HG03159 (cell line): ENCODE measurements around the gene JAK1.
"Not testable (repeated sequence)": the region's sequence is repeated elsewhere in the genome, so short reads cannot be mapped to it uniquely, and the experiment has no call there.

Source experiments
- ATAC-seq: cut with Tn5 transposase; IDR thresholded peaks from one replicate; pipeline ENCODE4 v1.9.1; 2021; ENCODE audit warnings: mild to moderate bottlenecking, moderate library complexity; ENCODE audit not compliant: unreplicated experiment

Gene JAK1

DNA sequence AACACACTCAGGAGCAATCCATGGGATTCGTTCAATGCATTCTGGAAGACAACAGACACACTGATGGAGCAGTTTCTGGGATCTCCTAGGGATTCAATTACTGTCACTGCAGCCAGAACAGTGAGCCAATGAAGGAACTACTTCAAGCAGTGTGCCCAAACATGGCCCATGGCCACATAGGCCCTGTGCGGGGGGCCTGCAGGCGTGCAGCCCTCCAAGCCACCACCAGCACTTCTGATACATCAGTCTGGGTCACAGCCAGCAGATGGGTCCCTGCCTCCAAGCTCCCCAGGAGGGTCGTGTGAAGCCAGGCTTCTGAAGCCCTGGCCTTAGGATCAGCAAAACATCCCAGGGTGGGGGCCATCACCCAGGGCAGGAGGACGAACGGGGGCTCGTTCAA, 122.2 kb downstream of the JAK1 start:
- no peak for ATAC-seq

DNA sequence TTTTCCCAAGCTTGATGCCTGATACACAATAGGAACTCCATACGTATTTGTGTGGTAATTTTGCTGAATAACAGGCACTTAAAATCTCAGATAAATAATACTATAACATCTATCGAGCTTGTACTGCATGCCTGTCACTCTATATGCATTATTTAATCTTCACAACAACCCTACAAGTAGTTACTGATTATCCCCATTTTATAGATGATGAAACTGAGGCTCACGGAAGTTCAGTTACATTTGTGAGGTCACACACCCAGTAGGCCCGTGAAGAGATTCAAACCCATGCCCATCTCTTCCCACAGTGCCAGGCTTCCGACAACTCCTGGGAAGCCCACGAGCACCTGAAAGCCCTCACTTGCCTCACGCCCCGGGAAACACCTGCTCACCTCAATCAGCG, 122.7 kb downstream of the JAK1 start:
- ATAC-seq, result no peak

DNA sequence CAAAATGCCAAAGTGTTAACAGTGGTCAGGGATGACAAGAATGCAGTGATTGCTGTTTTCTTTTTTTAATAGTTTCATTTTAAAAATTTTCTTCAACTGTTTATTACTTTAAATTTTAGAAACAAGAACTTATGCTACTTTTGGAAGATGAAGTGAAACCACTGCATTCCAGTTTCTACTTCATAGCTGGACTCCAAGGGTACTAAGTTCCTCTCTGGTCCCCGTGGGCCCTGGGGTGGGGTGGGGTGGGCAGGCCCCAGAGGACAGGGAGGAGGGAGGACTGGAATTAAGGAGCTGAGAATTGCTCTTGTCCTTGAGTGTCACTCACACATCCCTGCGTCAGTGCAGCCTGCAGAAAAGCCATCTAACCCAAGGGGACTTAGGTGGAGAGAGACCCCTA, 124.1 kb downstream of the JAK1 start:
- no peak for ATAC-seq

DNA sequence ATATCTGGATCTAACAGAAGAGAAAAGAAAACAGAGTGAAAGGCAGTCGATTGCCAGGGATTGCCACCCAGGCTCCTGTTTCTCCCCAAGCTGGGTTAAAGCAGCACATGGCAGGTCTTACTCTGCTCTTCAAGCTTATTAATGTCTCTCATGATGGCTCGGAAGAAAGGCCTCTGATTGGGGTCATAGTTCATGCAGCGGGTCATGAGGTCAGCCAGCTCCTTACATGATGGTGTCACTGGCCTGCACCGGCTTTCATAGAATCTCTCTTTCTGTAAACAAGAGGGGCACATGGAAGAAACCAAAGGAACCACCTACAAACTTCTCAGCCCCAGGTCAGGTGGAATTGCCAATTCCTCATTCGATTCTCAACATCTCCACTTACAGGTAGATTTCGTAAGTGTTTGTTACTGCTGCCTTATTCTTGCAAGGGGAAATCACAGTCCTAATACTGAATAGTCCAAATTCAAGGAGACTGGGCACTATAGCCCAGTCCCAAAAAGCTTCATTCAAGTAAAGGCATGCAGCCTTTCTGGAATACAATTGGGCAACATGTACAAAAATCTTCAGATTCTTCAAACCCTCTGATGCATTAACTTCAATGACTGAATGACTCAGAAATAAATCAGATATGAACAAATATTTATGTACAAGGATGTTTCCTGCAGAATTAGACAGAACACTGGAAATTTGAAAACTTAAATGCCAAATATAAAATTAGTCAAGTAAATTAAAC, 124.9 kb downstream of the JAK1 start:
- no peak for ATAC-seq

DNA sequence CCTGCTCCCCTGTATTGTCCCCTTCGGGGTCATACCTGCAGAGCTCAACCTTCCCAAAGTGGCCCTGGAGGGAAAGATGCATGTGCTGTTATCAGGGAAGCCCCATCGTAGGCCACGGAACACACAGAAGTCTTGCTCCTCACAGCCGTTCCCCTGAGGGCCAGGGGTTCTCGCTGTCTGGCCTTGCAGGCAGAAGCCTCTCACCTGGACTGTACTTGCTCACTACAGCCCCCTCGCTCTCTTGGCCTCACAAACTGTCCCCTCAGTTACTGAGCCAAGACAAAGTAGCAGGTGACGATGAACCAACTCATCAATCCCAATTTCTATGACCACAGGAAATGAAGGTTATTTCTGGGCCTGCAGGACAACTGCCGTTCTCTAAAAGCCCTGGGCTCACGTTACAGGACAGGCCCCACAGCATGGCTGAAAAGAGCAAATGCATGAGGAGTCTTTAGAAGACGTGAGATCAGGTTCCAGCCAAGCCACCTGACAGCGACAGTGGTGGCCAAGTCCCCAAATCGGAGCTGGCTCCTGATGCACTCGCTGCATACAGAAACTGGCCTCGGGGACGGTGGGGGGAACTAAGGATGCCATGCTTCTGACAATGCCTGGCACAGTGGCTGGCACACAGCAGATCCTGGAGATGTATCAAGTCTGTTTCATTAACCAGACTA, 126.5 kb downstream of the JAK1 start:
- no peak for ATAC-seq

DNA sequence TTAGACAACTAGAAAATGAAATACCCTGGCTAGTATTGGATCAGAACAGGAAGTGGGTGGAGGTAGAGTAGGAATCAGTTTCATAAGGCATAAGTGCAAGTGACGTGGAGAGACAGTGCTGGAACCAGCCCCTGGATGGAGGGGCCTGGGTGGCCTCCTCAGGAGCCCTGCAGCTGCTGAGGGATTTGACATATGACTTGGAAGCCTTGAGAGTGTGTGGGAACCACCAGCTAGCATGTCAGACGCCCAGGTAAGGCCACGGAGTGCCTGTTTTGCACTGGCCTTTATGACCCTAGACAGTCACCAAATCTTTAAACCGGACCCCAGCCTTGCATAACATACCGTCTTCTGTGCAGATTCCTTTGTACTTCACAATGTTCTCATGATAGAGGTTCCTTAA, 127.1 kb downstream of the JAK1 start:
- no peak for ATAC-seq

DNA sequence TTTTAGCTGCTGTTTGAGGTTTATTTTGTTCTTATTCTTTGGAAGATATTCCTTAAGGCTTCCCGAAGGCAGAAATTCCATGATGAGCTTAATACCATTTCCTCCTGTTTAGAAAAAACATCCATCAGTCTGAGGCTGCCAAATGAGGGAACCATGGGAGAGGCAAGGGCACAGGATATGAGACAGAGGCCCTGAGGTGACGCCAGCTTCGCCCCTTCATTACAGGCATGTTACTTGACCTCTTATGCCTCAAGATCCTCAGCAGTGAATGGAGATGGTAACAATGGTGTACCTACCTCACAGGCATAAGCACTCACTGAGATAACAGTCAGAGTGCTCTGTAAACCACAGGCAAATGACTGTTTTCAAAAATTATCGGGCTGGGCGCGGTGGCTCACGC, 127.9 kb downstream of the JAK1 start:
- no peak for ATAC-seq

DNA sequence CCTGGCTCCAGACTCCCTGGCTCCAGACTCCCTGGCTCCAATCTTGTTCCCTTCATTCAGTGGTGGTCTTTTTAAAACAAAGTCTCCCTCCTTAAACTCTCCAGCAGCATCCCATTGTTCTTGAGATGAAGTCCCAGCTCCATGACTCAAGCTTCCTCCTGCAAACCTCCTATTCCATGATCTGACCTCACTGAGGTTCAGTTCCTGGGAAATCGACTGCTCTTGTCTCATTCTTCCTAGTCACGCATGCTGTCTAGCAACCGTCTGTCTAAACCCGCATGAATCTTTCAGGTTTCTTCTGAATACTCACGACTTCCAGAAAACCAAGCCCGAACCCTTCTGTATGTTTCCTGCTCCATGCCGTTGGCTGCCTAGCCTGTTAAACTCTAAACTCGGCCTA, 129.5 kb downstream of the JAK1 start:
- no peak for ATAC-seq

DNA sequence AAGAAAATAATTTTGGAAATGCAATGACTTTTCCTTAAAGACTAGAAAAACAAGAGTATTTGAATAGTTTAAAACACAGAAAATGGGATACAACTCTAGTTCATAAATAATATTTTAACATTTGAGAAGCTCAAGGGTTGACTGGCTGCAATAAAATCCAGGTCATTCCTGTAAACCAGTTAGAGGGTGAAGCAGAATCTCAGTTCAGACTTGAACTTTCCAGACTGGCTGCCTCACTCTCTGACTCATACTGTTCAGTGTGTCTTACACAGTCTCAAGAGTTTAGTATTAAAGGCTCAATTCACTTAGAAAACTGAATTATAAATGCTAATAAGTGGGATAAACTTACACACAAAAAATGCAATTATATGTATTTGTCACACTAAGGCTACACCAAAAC, 131.6 kb downstream of the JAK1 start:
- ATAC-seq, result no peak

DNA sequence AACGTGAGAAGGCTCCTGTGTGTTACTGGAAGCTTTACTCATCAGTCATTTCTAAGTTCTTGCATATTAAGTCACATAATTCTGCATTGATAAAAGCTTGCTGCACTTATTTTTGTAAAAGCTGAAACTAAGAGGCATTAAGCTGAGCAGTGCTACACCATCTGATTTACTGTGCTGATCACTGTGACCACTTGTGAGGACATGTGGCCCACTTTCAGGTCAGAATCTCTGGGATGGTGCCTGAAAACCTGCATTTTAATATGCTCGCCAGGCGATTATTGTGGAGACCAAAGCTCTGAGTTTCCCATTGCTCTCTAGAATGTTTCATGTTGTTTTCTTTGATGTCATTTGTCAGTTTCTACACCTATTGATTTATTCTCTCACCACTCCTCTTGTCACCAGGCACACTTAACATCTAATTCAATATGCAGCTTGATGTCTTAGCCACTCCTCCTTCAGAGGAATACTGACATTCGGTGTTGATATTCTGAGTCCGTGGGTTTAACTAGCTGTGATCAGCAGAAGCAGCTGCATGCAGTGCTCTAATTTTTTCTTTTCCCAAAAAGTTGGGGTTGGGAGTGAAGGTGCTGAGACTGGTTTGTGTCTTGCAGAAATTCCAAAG, 136.2 kb downstream of the JAK1 start:
- ATAC-seq, result no peak

DNA sequence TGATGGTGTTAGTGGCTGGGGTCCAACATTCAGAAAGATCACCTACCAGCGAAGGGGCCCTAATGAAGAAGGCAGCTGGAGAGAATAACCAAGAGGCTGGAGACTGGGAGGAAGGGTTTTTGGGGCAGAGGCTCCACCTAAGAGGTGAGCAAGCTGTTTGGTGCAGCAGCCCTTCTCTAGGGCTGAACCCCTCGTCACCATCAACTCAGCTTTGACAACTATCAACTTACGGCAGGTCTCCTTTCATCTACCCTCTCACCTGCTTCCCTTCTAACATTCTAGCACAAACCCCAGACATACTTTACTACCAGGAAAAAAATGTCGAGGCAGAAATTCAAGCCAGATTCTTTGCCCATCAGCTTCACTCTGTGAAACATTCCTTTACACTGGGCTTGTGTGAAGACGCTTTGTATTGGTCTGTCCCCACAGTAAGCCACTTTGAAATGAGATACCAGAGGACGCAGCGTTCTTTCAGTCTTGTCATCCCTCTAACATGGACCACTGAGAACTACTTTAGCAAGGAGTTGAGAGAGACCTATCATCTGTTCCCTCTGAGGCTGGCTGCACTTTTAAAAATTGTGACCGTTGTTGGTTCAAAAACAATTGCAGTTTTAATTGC, 136.8 kb downstream of the JAK1 start:
- no peak for ATAC-seq

DNA sequence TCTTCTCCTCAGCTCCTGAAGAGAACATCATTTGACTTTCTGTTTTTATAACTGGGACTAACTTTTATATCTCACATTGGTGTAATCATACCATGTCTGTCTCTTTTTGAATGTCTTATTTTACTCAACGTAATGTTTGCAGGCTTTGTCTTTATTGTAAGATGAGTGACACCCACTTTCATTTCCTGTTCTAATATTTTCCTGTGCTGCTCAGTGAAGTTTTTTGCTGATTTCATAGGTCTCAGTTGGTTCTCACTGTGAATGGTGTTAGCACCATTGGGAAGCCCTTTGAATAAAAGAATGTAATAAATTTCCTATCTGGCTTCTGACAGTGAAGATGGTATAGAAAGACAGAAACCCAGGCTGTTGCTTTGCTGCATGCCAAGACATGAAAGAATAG, 137.5 kb downstream of the JAK1 start:
- ATAC-seq, result no peak

DNA sequence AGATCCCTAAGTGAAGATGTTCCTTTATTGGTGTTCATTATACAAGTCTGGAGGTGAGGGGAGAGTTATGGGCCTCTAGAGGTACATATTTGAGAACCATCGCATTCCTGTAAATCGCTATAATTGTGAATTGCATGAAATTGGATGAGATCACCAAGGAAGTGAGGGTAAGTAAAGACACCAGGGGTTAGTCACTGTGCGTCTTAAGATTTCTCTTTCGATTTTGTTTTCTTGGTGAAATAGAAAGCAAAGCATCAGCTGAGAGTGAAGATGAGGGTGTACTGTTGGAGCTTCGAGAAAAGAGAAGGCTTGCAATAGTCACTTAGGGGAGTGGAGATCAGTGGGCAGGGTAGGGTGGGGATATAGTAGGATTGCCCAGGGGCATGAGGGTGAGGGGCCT, 139.4 kb downstream of the JAK1 start:
- no peak for ATAC-seq

DNA sequence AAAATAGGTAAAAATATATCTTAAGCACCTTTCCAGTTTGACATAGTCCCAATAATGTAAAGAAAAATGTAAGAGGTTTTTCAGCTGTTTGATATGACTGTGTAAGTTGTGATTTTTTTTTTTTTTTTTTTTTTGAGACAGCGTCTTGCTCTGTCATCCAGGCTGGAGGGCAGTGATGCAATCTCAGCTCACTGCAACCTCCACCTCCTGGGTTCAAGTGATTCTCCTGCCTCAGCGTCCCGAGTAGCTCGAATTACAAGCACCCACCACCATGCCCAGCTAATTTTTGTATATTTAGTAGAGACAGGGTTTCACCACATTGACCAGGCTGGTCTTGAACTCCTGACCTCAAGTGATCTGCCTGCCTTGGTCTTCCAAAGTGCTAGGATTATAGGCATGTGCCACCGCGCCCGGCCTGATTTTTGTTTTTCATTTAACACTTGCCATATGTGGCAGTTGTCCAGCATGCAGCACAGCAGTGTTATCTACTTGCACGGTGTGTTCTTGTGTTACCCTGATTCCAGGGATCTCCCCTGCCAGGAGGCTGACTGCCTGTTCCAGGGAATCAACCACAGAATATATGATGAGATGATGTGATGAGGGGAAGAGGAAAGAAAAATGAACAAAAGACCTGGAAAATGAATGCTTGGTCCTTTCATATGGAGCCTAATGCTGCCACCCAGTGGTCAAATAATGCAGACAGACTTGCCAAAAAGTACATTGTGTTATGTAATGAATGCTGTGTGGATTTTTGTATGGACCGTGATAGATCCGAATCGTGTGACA, 142.5 kb downstream of the JAK1 start:
- ATAC-seq, result peak; percentile 73

DNA sequence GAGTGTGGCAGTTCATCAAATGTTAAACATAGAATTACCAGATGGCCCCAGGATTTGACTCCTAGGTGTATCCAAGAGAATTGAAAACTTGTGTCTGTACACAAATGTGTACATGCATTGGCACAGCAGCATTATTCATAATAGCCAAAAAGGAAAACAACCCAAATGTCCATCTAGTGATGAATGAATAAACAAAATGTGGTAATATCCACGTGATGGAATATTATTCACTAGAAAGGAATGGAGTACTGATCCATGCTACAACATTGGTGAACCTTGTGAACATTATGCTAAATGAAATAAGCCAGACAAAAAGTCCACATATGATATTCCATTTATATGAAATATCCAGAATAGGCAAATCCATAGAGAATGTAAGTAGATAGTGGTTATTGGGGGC, 143.7 kb downstream of the JAK1 start:
- no peak for ATAC-seq

DNA sequence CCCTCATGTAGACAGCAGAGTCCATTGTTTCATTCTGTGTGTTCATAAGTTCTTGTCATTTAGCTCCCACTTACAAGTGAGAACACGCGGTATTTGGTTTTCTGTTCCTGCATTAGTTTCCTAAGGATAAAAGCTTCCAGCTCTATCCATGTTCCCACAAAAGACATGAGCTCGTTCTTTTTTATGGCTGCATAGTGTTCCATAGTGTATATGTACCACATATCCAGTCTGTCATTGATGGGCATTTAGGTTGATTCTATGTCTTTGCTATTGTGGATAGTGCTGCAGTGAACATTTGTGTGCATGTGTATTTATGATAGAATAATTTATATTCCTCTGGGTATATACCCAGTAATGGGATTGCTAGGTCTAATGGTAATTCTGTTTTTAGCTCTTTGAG, 145.8 kb downstream of the JAK1 start:
- not testable (repeated sequence) for ATAC-seq

DNA sequence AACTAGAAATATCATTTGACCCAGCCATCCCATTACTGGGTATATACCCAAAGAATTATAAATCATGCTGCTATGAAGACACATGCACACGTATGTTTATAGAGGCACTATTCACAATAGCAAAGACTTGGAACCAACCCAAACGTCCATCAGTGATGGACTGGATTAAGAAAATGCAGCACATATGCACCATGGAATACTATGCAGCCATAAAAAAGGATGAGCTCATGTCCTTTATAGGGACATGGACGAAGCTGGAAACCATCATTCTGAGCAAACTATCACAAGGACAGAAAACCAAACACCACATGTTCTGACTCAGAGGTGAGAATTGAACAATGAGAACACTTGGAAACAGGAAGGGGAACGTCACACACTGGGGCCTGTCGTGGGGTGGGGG, 149.0 kb downstream of the JAK1 start:
- not testable (repeated sequence) for ATAC-seq

DNA sequence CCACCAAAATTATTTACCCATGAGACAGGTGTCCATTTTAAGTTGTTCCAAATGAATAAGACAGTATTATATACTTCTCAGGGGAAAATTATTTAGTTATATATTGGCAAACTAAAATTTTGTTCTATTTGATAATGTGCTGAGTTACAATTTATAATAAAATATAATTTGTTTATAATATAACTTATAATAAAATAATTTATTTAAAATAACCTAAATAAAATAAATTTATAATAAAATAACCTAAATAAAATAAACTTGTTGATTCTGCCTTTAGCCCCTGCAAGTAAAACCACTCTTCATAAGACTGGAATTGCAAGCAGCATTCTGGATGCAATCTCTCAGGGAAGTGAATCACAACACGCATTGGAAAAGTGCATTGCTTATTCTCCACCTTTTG, 151.9 kb downstream of the JAK1 start:
- no peak for ATAC-seq

DNA sequence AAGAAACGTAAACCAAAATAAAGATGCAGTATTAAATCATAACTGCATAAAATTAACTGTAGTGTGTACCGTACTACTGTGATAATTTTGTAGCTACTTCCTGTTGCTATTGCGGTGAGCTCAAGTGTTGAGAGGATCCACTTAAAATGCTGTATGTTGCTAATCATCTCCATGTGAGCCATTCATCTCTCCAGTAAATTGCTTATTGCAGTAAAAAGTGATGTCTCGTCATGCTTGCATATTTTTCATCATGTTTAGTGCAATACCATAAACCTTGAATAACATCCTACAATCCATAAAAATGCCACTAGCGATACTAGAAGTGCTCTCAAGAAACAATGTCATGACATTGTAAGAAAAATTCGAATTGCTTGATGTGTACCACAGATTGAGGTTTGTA, 155.2 kb downstream of the JAK1 start:
- ATAC-seq, result no peak

DNA sequence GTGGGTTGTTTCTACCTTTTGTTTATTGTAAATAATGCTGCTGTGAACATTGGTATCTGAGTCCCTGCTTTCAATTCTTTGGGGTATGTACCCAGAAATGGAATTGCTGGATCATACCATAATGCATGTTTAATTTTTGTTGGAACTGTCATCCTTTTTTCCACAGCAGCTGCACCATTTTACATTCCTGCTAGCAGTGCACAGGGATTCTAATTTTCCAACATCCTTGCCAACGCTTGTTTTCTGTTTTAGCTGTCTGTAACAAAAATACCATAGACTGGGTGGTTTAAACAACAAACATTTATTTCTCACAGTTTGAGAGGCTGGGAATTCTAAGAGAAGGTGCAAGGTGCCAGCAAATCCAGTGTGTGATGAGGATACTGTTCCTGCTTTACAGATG, 156.3 kb downstream of the JAK1 start:
- ATAC-seq, result no peak

DNA sequence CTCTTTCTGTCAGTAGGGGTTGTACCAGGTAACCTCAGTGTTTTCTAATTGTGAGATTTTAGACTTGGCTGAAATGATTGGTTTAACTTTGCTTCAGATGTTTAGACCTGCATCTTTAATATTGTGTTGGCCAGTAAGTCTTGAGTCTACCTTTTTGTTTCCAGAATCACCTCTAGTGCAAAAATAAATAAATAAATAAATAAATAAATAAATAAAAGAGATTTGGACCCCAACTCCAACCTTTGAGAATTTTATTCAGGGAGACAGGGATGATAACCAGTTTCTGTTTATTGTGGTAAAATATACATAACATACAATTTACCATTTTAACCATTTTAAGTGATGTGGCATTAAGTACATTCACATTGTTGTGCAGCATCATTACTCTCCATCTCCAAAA, 157.0 kb downstream of the JAK1 start:
- no peak for ATAC-seq
